ENCODE measurements around the gene SLC37A1.

The SLC37A1 gene

DNA sequence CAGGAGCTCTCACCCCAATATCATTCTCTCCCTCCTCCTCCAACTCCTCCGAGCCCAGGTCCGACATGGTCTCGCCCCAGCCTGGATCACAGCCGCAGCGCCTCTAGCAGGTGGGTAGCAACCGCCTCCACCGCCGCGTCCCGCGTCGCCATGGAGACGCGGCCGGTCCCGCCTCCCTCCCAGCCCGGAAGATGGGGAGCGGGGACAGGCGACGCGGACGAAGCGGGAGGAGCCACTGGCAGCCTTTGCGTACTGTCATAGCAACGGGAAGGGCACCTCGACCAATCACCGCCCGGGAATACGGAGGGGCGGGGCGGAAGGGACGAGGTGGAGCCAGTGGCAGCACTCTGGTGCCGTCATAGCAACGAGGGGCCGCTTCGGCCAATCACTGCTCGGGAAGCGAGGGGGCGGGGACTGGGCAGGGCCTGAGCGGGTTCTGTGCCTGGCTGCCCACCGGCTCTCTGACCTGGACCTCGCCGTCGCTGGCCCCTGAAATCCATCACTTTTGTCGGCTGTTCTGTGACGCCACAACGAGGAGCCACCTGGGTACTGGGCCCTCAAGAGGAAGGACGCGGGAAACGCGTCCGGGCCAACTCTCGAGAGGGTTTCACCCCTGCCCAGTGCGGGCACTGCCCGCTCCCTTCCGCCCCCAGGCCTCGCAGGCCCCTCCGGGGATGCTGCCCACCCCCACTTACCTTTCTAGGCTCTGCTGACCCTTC, 17.4 kb upstream of the SLC37A1 start, which contains the start of gene RSPH1:
Gene RSPH1 (minus strand): TSS at position 105 of the 719 bp plus-strand sequence. CDS start 38 bp downstream, at position 67.
- Histone ChIP-seq H3K36me3 (ENCODE audit: control insufficient read depth, insufficient read depth, low read length) (no peaks in the 10 kb centered on the region), H3K27ac (ENCODE audit: low read depth, low read length) (no peak within 1 kb of the TSS)

DNA sequence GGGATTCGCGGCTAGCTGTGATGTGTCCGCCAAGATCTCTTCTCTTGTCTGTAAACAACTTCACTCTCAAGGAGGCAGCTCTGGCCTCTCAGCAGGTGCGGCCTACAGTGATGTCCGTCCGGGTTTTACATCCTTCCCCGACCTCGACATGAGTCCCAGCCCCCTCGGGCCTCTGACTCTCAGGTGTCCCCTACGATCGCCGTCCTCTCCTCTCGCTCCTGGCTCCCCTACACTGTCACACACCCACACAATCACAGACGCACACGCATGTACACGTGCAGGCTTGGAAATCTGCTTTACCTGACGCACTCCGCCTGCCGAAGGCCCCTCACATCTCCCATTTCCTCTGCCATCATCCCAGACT, 16.8 kb upstream of the SLC37A1 start:
- Histone ChIP-seq H3K4me1 (ENCODE audit: control insufficient read depth, low read depth, low read length) (no peaks in the 10 kb centered on the region), H3K23ac (ENCODE audit: low read length) (no peak overlapping the region), H3K27ac (ENCODE audit: low read depth, low read length) (no peak overlapping the region), H3K4ac (ENCODE audit: low read depth, low read length) (no peak overlapping the region), H3K79me1 (ENCODE audit: low read length) (no peaks in the 10 kb centered on the region), H2BK15ac (replicated peaks; ENCODE audit: low read depth) (no peak overlapping the region), H4K5ac (ENCODE audit: low read length) (no peak overlapping the region), H3K18ac (ENCODE audit: low read length) (no peak overlapping the region), H3K4me2 (ENCODE audit: low read length) (peak overlapping the region; percentile 89), H2BK120ac (ENCODE audit: low read depth, low read length) (no peak overlapping the region), H3K4me3 (ENCODE audit: low read length) (peak overlapping the region; percentile 71), H3K27me3 (ENCODE audit: insufficient read depth, low read length, poor library complexity) (no peaks in the 10 kb centered on the region), H2BK5ac (ENCODE audit: low read length) (no peak overlapping the region), H3K56ac (ENCODE audit: low read length) (peak overlapping the region; percentile 75), H4K8ac (ENCODE audit: low read depth, low read length) (no peak overlapping the region), H3K9ac (ENCODE audit: low read length) (peak overlapping the region; percentile 48), H3K36me3 (ENCODE audit: control insufficient read depth, insufficient read depth, low read length) (no peaks in the 10 kb centered on the region), H3K79me2 (ENCODE audit: control insufficient read depth, insufficient read depth, low read length) (no peaks in the 10 kb centered on the region), H2AK5ac (ENCODE audit: low read length) (no peak overlapping the region)
- no CpG with 5 or more reads among the region's 19 CpGs for WGBS (ENCODE audit: extremely low coverage, insufficient coverage, low lambda C conversion rate)
- DNase-seq: no peak

More for the DNA sequence above, 17.4 kb upstream of the SLC37A1 start, which contains the start of gene RSPH1:
- H3K4me2 ChIP-seq (ENCODE audit: low read length): peak within 1 kb of the TSS; percentile 89
- no peaks in the 10 kb centered on the region for H3K79me1 ChIP-seq (ENCODE audit: low read length)
- H3K18ac ChIP-seq (ENCODE audit: low read length): no peak within 1 kb of the TSS
- H4K8ac ChIP-seq (ENCODE audit: low read depth, low read length): no peak within 1 kb of the TSS
- H2BK120ac ChIP-seq (ENCODE audit: low read depth, low read length): no peak within 1 kb of the TSS
- no peaks in the 10 kb centered on the region for H3K4me1 ChIP-seq (ENCODE audit: control insufficient read depth, low read depth, low read length)
- no peak within 1 kb of the TSS for H4K5ac ChIP-seq (ENCODE audit: low read length)
- peak within 1 kb of the TSS; percentile 69 for H3K9ac ChIP-seq (ENCODE audit: low read length)
- peak; percentile 100 for DNase-seq
- no peak within 1 kb of the TSS for H2AK5ac ChIP-seq (ENCODE audit: low read length)
- H2BK5ac ChIP-seq (ENCODE audit: low read length): no peak within 1 kb of the TSS
- WGBS (ENCODE audit: extremely low coverage, insufficient coverage, low lambda C conversion rate): no CpG with 5 or more reads among the region's 58 CpGs
- H3K27me3 ChIP-seq (ENCODE audit: insufficient read depth, low read length, poor library complexity): no peaks in the 10 kb centered on the region
- H3K56ac ChIP-seq (ENCODE audit: low read length): peak within 1 kb of the TSS; percentile 75
- peak within 1 kb of the TSS; percentile 71 for H3K4me3 ChIP-seq (ENCODE audit: low read length)
- no peaks in the 10 kb centered on the region for H3K79me2 ChIP-seq (ENCODE audit: control insufficient read depth, insufficient read depth, low read length)
- H2BK15ac ChIP-seq (replicated peaks; ENCODE audit: low read depth): no peak within 1 kb of the TSS
- no peak within 1 kb of the TSS for H3K4ac ChIP-seq (ENCODE audit: low read depth, low read length)
- H3K23ac ChIP-seq (ENCODE audit: low read length): no peak within 1 kb of the TSS

DNA sequence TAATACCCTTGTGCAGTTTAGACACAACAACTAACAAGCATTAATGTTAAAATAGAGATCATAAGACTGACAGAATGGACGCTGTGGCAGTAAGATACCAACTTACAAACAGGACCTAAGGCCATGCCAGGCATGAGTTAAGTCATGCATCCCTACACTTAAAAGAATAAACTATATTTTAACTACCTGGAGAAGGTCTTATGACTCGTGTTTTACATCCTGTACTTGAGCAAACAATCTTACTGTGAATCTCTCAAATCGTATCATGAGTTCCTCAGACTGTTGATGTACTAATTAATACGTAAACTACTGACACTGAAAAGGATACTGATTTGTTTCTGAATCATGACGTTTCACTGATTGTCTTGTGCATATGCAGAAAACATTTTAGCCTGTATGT, 15.6 kb upstream of the SLC37A1 start:
- WGBS (ENCODE audit: extremely low coverage, insufficient coverage, low lambda C conversion rate): no CpG with 5 or more reads among the region's 5 CpGs
- H3K56ac ChIP-seq (ENCODE audit: low read length): no peak overlapping the region
- H3K27me3 ChIP-seq (ENCODE audit: insufficient read depth, low read length, poor library complexity): no peaks in the 10 kb centered on the region
- no peak overlapping the region for H3K27ac ChIP-seq (ENCODE audit: low read depth, low read length)
- no peaks in the 10 kb centered on the region for H3K36me3 ChIP-seq (ENCODE audit: control insufficient read depth, insufficient read depth, low read length)
- H3K4me1 ChIP-seq (ENCODE audit: control insufficient read depth, low read depth, low read length): no peaks in the 10 kb centered on the region
- no peaks in the 10 kb centered on the region for H3K79me2 ChIP-seq (ENCODE audit: control insufficient read depth, insufficient read depth, low read length)
- no peak overlapping the region for H2AK5ac ChIP-seq (ENCODE audit: low read length)
- H3K79me1 ChIP-seq (ENCODE audit: low read length): no peaks in the 10 kb centered on the region
- H4K5ac ChIP-seq (ENCODE audit: low read length): no peak overlapping the region
- no peak overlapping the region for H3K18ac ChIP-seq (ENCODE audit: low read length)
- H3K23ac ChIP-seq (ENCODE audit: low read length): no peak overlapping the region
- H3K9ac ChIP-seq (ENCODE audit: low read length): no peak overlapping the region
- no peak overlapping the region for H4K8ac ChIP-seq (ENCODE audit: low read depth, low read length)
- H3K4me2 ChIP-seq (ENCODE audit: low read length): no peak overlapping the region
- no peak overlapping the region for H2BK120ac ChIP-seq (ENCODE audit: low read depth, low read length)
- H3K4ac ChIP-seq (ENCODE audit: low read depth, low read length): no peak overlapping the region
- no peak overlapping the region for H2BK5ac ChIP-seq (ENCODE audit: low read length)
- no peak overlapping the region for H3K4me3 ChIP-seq (ENCODE audit: low read length)
- DNase-seq: no peak
- H2BK15ac ChIP-seq (replicated peaks; ENCODE audit: low read depth): no peak overlapping the region

DNA sequence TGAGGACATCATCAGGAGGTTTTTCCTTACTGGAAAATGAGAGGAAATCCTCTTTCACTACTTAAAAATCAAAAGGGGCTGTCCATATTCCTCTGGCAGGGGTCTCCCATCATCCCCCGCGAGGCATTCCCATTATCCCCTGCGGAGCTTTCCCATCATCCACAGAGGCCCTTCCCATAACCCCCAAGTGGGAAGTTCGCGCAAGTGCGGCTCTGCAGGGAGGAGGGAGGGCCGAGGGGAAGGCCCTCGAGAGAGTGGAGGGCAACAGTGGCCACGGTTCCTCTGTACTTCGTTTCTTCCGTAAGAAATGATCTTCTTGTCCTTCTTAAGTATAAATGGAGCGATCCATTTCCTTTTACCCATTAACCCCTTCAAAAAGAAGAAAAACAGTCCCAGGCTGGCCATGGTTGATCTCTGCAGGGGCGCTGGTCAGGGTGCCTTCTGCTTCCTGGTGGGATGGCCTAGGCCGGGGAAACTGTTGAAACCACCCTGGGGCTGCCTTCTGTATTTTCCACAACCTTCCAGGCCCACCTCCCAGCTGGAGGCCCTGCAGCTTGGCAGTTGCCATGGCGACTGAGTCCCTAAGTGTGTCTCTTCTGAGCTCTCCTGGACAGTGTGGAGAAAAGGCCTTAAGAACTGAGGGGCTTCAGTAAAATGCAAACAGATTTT, 14.1 kb upstream of the SLC37A1 start:
- no peak overlapping the region for H3K4ac ChIP-seq (ENCODE audit: low read depth, low read length)
- H3K18ac ChIP-seq (ENCODE audit: low read length): no peak overlapping the region
- H3K4me3 ChIP-seq (ENCODE audit: low read length): no peak overlapping the region
- H2AK5ac ChIP-seq (ENCODE audit: low read length): no peak overlapping the region
- no peaks in the 10 kb centered on the region for H3K79me1 ChIP-seq (ENCODE audit: low read length)
- H3K27ac ChIP-seq (ENCODE audit: low read depth, low read length): no peak overlapping the region
- H3K4me2 ChIP-seq (ENCODE audit: low read length): no peak overlapping the region
- H3K36me3 ChIP-seq (ENCODE audit: control insufficient read depth, insufficient read depth, low read length): no peaks in the 10 kb centered on the region
- H3K9ac ChIP-seq (ENCODE audit: low read length): no peak overlapping the region
- no peak overlapping the region for H2BK15ac ChIP-seq (replicated peaks; ENCODE audit: low read depth)
- H3K27me3 ChIP-seq (ENCODE audit: insufficient read depth, low read length, poor library complexity): no peaks in the 10 kb centered on the region
- no peak overlapping the region for H4K8ac ChIP-seq (ENCODE audit: low read depth, low read length)
- no peak overlapping the region for H2BK5ac ChIP-seq (ENCODE audit: low read length)
- H3K4me1 ChIP-seq (ENCODE audit: control insufficient read depth, low read depth, low read length): no peaks in the 10 kb centered on the region
- H3K56ac ChIP-seq (ENCODE audit: low read length): no peak overlapping the region
- no peak overlapping the region for H3K23ac ChIP-seq (ENCODE audit: low read length)
- no peak overlapping the region for H2BK120ac ChIP-seq (ENCODE audit: low read depth, low read length)
- peak; percentile 75 for DNase-seq
- H3K79me2 ChIP-seq (ENCODE audit: control insufficient read depth, insufficient read depth, low read length): no peaks in the 10 kb centered on the region
- H4K5ac ChIP-seq (ENCODE audit: low read length): no peak overlapping the region
- no CpG with 5 or more reads among the region's 15 CpGs for WGBS (ENCODE audit: extremely low coverage, insufficient coverage, low lambda C conversion rate)

DNA sequence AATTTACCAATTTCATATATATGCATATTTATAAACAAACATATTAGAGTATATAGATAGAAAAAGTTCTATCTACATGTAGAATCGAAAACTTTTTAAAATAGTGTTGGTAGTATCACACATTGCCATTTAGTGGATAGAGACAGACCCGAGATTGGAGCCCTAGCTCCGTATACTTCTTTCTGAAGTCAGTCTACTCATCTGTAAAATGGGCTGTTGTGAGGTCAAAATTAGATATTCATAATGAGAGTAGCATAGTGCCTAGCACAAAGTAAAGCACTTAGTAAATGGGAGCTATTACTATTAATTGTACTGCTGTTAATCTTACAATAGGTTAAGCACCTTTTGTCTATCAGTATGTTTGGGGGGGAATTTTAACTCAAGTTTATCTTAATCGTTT, 13.4 kb upstream of the SLC37A1 start:
- Histone ChIP-seq H3K23ac (ENCODE audit: low read length) (no peak overlapping the region), H3K4me2 (ENCODE audit: low read length) (no peak overlapping the region), H4K8ac (ENCODE audit: low read depth, low read length) (no peak overlapping the region), H3K4me1 (ENCODE audit: control insufficient read depth, low read depth, low read length) (no peaks in the 10 kb centered on the region), H4K5ac (ENCODE audit: low read length) (no peak overlapping the region), H3K27me3 (ENCODE audit: insufficient read depth, low read length, poor library complexity) (no peaks in the 10 kb centered on the region), H3K4ac (ENCODE audit: low read depth, low read length) (no peak overlapping the region), H3K79me1 (ENCODE audit: low read length) (no peaks in the 10 kb centered on the region), H2BK15ac (replicated peaks; ENCODE audit: low read depth) (no peak overlapping the region), H3K79me2 (ENCODE audit: control insufficient read depth, insufficient read depth, low read length) (no peaks in the 10 kb centered on the region), H3K9ac (ENCODE audit: low read length) (no peak overlapping the region), H3K27ac (ENCODE audit: low read depth, low read length) (no peak overlapping the region), H3K18ac (ENCODE audit: low read length) (no peak overlapping the region), H2AK5ac (ENCODE audit: low read length) (no peak overlapping the region), H3K4me3 (ENCODE audit: low read length) (no peak overlapping the region), H3K36me3 (ENCODE audit: control insufficient read depth, insufficient read depth, low read length) (no peaks in the 10 kb centered on the region), H2BK120ac (ENCODE audit: low read depth, low read length) (no peak overlapping the region), H2BK5ac (ENCODE audit: low read length) (no peak overlapping the region), H3K56ac (ENCODE audit: low read length) (no peak overlapping the region)
- WGBS (ENCODE audit: extremely low coverage, insufficient coverage, low lambda C conversion rate): no CpG with 5 or more reads among the region's 4 CpGs
- DNase-seq: no peak
